Stimulated activated effector memory CD8-positive, alpha-beta T cell treated with anti-CD3 and anti-CD28 coated beads, Interleukin-12 subunit alpha, Interleukin-12 subunit beta, amount 100 ng/mL, for 72 hours (primary cell): Measurements from ENCODE around the gene BRIP1.
A peak's percentile ranks its signal among the peaks of the same experiment; 100 is the strongest.

Experiments
- ATAC-seq: fragments of 150-1000 bp; cut with Tn5 transposase; 2 replicates; pipeline ENCODE4 v1.10.0; 2021
- DNase-seq, 2 donors: peaks; one replicate each; pipeline ENCODE4 v3.0.0; 2021 to 2022; ENCODE audit warnings: low spot score in 2 of 2
- H3K27ac Mint-ChIP-seq: one replicate; pipeline ENCODE4 v1.8.0; 2022; ENCODE audit warnings: mild to moderate bottlenecking, mixed read lengths
- H3K36me3 Mint-ChIP-seq: one replicate; pipeline ENCODE4 v1.8.0; 2022; ENCODE audit warnings: mild to moderate bottlenecking, mixed read lengths
- H3K4me1 Mint-ChIP-seq: one replicate; pipeline ENCODE4 v1.8.0; 2022; ENCODE audit warnings: mixed read lengths
- H3K4me3 Mint-ChIP-seq: one replicate; pipeline ENCODE4 v1.8.0; 2022; ENCODE audit warnings: mild to moderate bottlenecking, mixed read lengths
- H3K9me3 Mint-ChIP-seq: one replicate; pipeline ENCODE4 v1.8.0; 2022; ENCODE audit warnings: mixed read lengths

Gene BRIP1

DNA sequence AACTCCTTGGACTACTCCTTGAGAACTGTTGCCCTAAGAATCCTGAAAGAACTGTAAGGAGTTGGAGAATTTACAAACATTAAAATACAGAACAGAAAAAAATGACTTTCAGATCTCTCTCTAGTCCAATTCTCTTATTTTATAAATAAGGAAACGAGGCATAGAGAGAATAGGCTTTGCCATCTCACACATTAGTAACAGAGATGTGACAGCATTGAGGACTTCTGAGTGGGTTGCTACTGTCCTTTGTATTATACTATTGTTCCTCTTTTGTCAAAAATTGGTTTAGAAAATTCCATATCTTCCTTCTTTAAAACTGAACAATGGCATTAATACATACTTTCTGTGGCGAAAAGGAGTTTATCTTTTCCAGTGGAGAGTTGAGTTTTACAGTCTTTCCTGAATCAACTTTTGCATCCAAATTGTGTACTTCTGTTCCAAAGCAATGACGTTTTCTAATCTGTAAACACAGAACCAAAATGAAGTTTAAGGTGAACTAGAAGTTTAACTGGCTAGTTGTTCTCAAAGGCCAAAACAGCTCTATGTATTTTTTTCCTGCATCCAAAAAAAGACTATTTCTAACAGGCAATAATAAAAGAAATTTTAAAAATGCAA, 16.5 kb downstream of the BRIP1 start:
- H3K27ac Mint-ChIP-seq, result no peak overlapping the region
- H3K4me3 Mint-ChIP-seq, result no peak overlapping the region
- H3K36me3 Mint-ChIP-seq, result peaks cover 36% of the 10 kb centered on the region
- ATAC-seq (no peak), DNase-seq (no peak)
- H3K4me1 Mint-ChIP-seq, result no peaks in the 10 kb centered on the region
- no peaks in the 10 kb centered on the region for H3K9me3 Mint-ChIP-seq

DNA sequence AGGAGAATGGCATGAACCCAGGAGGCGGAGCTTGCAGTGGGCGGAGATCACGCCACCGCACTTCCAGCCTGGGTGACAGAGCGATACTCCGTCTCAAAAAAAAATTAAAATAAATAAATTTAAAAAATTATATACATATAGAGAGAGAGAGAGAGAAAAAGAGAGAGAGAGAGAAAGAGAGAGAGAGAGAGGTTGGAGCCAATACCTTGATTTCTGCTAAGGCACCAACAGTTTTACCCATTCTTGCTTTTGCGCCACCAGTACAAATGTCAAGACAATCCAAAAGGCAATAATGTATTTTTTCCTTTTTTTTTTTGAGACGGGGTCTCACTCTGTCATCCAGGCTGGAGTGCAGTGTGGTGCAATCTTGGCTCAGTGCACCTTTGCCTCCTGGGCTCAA, 17.2 kb downstream of the BRIP1 start:
- Mint-ChIP-seq H3K36me3 (peaks cover 36% of the 10 kb centered on the region), H3K27ac (no peak overlapping the region), H3K4me3 (no peak overlapping the region), H3K4me1 (no peaks in the 10 kb centered on the region), H3K9me3 (no peaks in the 10 kb centered on the region)
- no peak for DNase-seq
- no peak for ATAC-seq

DNA sequence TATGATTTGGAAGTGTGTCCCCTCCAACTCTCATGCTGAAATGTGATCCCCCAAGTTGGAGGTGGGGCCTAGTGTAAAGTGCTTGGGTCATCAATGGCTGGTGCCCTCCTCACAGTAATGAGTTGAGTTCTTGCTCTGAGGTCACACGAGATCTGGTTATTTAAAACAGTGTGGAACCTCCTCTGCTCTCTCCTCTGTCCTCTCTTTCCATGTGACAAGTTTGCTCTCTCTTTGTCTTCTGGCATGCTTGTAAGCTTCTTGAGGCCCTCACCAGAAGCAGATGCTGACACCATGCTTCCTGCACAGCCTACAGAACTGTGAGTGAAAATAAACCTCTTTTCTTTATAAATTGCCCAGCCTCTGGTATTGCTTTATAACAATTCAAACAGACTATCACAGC, 19.9 kb downstream of the BRIP1 start:
- Mint-ChIP-seq H3K4me3 (no peak overlapping the region), H3K27ac (no peak overlapping the region), H3K9me3 (no peaks in the 10 kb centered on the region), H3K36me3 (peaks cover 32% of the 10 kb centered on the region), H3K4me1 (no peaks in the 10 kb centered on the region)
- ATAC-seq (no peak), DNase-seq (no peak)

DNA sequence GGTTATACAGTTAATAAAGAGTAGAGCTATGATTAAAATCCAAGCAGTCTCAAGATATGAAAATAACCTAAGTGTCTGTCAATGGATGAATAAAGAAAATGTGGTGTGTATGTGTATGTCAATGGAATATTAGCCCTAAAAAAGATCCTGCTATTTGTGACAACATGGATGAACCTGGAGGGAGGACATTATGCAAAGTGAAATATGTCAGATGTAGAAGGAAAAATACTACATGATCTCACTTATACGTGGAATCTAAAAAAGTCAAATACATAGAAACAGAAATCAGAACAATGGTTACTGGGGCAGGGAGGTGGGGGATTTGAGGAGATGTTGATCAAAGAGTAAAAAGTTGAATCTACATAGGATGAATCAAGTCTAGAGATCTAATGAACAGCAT, 20.4 kb downstream of the BRIP1 start:
- Mint-ChIP-seq H3K9me3 (no peaks in the 10 kb centered on the region), H3K4me1 (no peaks in the 10 kb centered on the region), H3K36me3 (peaks cover 32% of the 10 kb centered on the region), H3K4me3 (no peak overlapping the region), H3K27ac (no peak overlapping the region)
- no peak for DNase-seq
- ATAC-seq, result no peak

DNA sequence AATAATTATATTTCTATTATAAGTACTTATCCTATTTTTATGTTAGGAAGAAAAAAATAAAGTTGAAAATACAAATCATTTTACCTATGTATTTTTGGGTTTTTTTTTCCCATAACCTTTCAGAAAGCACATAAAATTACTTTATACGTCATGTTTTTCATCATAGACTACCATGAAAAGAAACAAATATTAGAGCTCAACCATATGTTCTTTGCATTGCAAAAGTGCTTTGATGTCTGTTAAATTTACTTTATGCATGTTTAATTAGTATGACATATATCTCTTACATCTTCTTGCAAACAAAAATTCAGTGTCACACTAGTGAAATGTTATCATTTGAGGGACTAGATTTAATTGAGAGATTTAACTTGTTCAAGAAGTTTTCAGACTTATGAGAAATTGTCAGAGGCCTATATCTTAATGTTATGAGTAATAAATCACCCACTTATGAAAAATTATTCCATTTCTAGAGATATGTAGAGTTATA, 24.0 kb downstream of the BRIP1 start:
- no peak overlapping the region for H3K4me3 Mint-ChIP-seq
- no peaks in the 10 kb centered on the region for H3K4me1 Mint-ChIP-seq
- ATAC-seq (no peak), DNase-seq (no peak)
- H3K36me3 Mint-ChIP-seq, result peaks cover 13% of the 10 kb centered on the region
- H3K27ac Mint-ChIP-seq, result no peak overlapping the region
- H3K9me3 Mint-ChIP-seq, result no peaks in the 10 kb centered on the region

DNA sequence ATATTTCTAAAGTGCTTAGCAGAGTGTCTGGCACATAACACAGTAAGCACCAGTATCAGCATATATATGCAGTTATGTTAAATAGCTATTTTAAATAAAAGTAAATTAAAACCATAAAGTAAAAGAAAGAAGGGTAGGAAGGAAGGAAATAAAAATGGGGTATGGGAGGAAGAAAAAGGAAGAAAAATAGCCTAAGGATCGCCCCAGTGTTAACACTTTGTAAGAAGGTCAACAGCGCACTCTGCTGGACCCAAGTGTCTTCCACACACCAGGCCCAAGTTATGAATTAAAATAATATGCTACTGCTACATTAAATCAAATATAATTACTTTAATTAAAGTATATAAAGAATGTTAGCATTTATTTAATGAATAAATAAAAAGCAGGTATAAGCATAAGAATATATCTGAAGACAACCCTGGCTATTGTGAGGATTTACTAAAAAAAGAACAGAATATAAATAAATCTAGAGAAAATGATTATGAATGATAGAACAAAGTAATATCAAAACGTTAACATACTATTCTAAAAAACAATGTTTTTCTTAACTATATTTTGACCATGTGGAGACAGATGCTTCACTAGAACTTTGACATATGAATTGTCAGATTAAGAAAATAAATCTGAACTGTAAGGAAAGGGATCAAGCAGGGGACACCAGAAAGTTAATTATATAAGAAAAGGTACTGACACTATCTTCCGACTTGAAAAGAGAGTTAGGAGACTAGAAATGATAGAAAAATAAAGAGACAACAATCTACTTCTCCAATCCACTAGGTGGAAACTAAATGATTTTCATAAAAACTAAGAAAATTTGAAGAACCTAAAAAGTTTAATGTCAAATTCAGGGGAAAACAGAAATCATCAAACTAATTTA, 25.9 kb downstream of the BRIP1 start:
- ATAC-seq (peak; percentile 43), DNase-seq (peak in 1 of 2 donors; percentile 56)
- H3K36me3 Mint-ChIP-seq, result peaks cover 13% of the 10 kb centered on the region
- H3K9me3 Mint-ChIP-seq, result no peaks in the 10 kb centered on the region
- no peak overlapping the region for H3K4me3 Mint-ChIP-seq
- H3K4me1 Mint-ChIP-seq, result no peaks in the 10 kb centered on the region
- H3K27ac Mint-ChIP-seq, result no peak overlapping the region

DNA sequence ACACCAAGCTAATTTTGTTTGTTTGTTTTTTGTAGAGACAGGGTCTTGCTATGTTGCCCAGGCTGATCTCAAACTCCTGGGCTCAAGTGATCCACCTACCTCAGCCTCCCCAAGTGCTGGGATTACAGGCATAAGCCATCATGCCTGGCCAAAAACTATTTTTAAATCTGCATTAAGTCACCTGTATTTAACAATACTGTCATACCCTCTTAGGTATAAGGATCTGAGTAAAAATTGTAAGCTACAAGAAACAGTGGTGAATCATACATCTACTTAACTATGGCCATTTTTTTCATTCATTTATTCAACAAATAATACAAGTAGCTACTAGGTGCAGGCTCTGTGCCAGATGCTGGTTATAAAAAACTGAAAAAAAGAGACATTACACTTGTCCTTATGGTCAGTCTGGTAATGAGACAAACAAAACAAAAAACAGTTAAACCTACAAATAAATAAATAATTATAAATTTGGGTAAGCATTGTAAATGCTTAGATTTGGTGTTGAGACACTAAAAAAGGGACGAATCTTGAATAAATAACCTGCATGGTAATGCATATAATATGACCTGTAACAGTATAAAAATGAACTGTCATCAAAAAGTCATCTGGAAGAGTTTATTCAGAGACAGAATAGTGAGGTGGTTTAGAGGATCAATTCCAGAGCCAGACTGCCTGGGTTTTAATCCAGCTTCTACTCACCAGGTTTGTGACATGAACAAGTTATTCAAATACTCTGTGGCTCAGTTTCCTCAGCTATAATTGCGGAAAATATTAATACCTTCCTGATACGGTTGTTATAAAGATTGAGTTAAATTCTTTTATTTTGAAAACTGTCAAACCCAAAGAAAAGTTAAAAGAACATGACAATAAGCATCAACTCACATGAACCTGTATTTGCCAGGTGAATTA, 26.8 kb downstream of the BRIP1 start:
- no peak overlapping the region for H3K4me3 Mint-ChIP-seq
- H3K27ac Mint-ChIP-seq, result no peak overlapping the region
- no peak for DNase-seq

DNA sequence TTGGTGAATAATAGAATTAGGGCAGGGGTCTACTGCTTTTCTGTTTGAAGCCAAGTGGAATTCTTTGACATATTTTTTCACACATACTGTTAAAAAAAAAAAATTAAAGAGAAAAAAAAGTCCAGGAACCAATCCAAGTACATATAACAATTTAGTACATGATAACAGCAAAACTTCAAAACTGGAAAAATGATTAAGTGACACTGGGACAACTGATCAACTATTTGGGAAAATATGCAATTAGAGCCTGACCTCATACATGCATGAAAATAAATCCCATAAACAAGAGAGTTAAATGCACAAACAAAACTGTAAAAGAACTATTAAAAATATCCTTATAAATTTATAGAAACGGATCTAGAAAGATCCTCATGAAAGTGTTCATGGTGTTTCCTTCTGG, 27.7 kb downstream of the BRIP1 start:
- no peak for DNase-seq
- H3K27ac Mint-ChIP-seq, result no peak overlapping the region
- no peaks in the 10 kb centered on the region for H3K4me1 Mint-ChIP-seq
- ATAC-seq, result no peak
- no peak overlapping the region for H3K4me3 Mint-ChIP-seq
- H3K9me3 Mint-ChIP-seq, result no peaks in the 10 kb centered on the region
- peaks cover 13% of the 10 kb centered on the region for H3K36me3 Mint-ChIP-seq

More for the DNA sequence above, 26.8 kb downstream of the BRIP1 start:
- H3K9me3 Mint-ChIP-seq, result no peaks in the 10 kb centered on the region
- H3K36me3 Mint-ChIP-seq, result peaks cover 13% of the 10 kb centered on the region
- no peaks in the 10 kb centered on the region for H3K4me1 Mint-ChIP-seq
- no peak for ATAC-seq

DNA sequence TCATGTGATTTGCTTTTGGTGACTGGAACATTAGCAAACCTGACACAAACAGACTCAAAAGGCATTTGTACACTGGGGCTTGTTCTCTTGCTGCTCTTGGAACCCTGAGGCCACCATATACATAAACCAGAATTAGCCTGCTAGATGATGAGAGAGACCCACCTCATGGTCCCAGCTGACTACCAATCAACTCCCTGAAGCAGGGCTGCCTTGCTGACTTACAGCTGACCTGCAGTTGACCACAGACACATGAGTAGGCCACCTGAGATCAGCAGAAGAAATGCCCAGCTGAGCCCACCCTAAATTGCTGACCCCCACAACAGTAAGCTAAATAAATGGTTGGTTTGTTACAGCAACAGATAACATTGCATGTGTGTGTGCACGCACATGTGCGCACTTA, 28.7 kb downstream of the BRIP1 start:
- peaks cover 13% of the 10 kb centered on the region for H3K36me3 Mint-ChIP-seq
- no peaks in the 10 kb centered on the region for H3K9me3 Mint-ChIP-seq
- H3K27ac Mint-ChIP-seq, result no peak overlapping the region
- H3K4me3 Mint-ChIP-seq, result no peak overlapping the region
- DNase-seq, result no peak
- H3K4me1 Mint-ChIP-seq, result no peaks in the 10 kb centered on the region
- no peak for ATAC-seq

DNA sequence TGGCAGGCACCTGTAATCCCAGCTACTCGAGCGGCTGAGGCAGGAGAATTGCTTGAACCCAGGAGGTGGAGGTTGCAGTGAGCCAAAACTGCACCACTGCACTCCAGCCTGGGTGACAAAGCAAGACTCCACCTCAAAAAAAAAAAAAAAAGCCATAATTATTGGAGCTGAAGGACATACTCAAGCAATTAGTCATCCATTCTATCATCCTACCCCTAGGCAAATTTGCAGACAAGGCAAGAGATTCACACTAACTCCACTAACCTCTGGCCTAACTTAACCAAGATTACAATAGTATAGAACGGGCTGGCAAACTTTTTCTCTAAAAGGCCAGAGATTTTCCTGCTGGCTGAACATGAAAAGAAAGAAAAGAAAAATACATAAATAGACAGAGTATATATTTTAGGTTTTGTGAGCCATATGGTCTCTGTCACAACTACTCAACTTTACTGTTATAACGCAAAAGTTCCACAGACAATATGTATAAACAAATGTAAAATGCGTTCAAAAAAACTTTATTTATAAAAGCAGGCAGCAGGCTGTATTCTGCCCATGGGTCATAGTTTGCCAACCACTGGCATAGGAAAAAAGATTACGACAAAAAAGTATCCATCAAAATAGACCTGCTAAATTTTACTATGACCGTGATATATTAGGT, 29.7 kb downstream of the BRIP1 start:
- Mint-ChIP-seq H3K36me3 (peaks cover 7% of the 10 kb centered on the region), H3K27ac (no peak overlapping the region), H3K9me3 (no peaks in the 10 kb centered on the region), H3K4me1 (no peaks in the 10 kb centered on the region), H3K4me3 (no peak overlapping the region)
- DNase-seq (no peak), ATAC-seq (no peak)

DNA sequence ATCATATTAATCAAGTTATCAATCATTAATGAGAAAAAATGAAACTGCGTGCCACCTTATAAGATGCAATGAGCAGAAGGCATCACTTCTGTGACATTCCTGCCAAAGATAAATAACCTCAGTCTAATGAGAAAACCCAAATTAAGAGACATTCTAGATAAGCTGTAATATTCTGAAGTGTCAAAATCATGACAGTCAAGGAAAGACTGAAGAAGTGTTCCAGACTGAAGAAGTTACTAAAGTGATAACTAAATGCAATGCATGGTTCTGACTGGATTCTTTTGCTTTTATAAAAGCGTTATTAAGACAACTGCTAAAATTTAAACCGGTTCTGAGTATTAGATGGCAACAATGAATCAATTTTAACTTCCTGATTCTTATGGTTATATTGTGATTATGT, 30.9 kb downstream of the BRIP1 start:
- Mint-ChIP-seq H3K27ac (no peak overlapping the region), H3K9me3 (no peaks in the 10 kb centered on the region), H3K4me3 (no peak overlapping the region), H3K36me3 (peaks cover 7% of the 10 kb centered on the region), H3K4me1 (no peaks in the 10 kb centered on the region)
- no peak for DNase-seq
- ATAC-seq, result no peak

DNA sequence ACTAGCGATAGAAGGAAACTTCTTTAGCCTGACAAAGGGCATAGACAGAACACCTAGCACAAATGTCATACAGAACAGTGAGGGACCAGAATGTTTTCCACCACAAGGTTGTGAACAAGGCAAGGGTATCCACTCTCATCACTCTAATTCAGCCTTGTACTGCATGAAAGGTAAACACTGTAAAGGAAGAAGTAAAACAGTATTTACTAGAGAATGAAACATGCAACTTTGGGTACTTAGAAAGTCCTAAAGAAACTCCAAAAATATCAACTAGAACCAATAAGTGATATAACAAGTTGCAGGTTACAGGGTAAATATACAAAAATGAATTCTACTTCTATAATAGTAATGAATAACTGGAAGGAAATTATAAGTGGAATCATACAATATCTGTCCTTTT, 32.2 kb downstream of the BRIP1 start:
- H3K27ac Mint-ChIP-seq, result no peak overlapping the region
- H3K9me3 Mint-ChIP-seq, result no peaks in the 10 kb centered on the region
- DNase-seq (no peak), ATAC-seq (no peak)
- no peak overlapping the region for H3K4me3 Mint-ChIP-seq
- peaks cover 7% of the 10 kb centered on the region for H3K36me3 Mint-ChIP-seq
- no peaks in the 10 kb centered on the region for H3K4me1 Mint-ChIP-seq

DNA sequence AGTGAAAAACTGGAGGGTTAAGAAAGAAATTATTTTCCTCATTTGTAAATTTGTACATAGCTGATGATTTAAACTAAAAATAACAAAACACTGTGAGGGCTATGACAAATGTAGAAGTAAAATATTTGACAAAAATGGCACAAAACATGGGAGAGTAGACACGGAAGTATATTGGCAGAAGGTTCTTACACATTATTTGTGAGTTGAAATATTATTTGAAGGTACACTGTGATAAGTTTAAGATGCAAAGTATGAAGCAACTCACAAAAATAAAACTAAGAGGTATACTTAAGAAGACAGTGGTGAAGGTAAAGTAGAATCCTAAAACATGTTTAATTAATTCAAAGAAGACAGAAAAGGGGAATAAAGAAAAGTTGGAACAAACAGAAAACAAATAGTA, 34.6 kb downstream of the BRIP1 start:
- no peak for DNase-seq
- Mint-ChIP-seq H3K36me3 (no peaks in the 10 kb centered on the region), H3K4me3 (no peak overlapping the region), H3K9me3 (no peaks in the 10 kb centered on the region), H3K27ac (no peak overlapping the region), H3K4me1 (no peaks in the 10 kb centered on the region)
- ATAC-seq, result no peak

DNA sequence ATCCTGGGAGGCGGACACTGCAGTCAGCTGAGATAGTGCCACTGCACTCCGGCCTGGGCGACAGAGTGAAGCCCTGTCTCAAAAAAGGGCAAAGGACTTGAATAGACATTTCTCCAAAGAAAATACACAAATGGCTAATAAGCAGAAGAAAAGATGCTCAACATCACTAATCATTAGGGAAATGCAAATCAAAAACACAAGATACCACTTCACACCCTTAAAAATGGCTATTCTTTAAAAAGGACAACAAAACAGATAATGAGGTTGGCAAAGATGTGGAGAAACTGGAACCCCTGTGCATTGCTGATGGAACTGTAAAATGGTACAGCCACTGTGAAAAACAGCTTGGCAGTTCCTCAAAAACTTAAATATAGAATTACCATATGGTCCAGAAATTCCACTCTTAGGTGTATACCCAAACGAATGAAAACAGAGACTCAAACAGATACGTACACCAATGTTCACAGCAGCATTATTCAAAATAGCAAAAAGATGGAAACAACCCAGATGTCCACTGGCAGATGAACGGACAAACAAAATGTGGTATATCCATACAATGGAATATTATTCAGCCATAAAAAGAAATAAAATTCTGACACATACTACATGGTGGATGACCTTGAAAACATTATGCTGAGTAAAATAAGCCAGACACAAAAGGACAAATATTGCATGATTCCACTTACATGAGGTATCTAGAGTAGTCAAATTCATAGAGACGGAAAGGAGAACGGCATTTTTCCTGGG, 35.5 kb downstream of the BRIP1 start:
- DNase-seq (no peak), ATAC-seq (no peak)
- H3K36me3 Mint-ChIP-seq, result no peaks in the 10 kb centered on the region
- H3K4me1 Mint-ChIP-seq, result no peaks in the 10 kb centered on the region
- no peak overlapping the region for H3K4me3 Mint-ChIP-seq
- H3K9me3 Mint-ChIP-seq, result no peaks in the 10 kb centered on the region
- H3K27ac Mint-ChIP-seq, result no peak overlapping the region
